GM12878 (cell line): ENCODE measurements around the gene PPP1R13B. TPM values are rescaled to one million over a fixed set of nuclear protein-coding genes. Genes with fewer than 3 reads are reported as not detected.

Experiments
- ATAC-seq: fragments of 200-7000 bp; cut with Tn5 transposase; 3 replicates; pipeline ENCODE4 v1.9.1; 2020; ENCODE audit warnings: mild to moderate bottlenecking, moderate library complexity
- BruUV-seq: library from RNA; stranded (reverse); fragments of 400-500 nt; replicated peaks from 2 replicates; lab custom pipeline; 2021; lab: Mats Ljungman, UMichigan
- CTCF ChIA-PET: fragments of 300-600 bp; sonication (Branson Sonifier 250); formaldehyde crosslinking; extraction: SDS; loops from one replicate; lab custom pipeline; 2021; ENCODE audit warnings: inconsistent platforms; lab: Yijun Ruan, JAX
- POLR2A ChIA-PET: fragments of 350-600 bp; formaldehyde crosslinking; extraction: SDS; loops from one replicate; lab custom pipeline; 2021; ENCODE audit warnings: inconsistent platforms; lab: Charles Lee
- RAD21 ChIA-PET: fragments of 300-600 bp; sonication (Branson Sonifier 250); formaldehyde crosslinking; loops from one replicate; lab custom pipeline; 2023; ENCODE audit warnings: antibody characterized with exemption; ENCODE audit not compliant: unreplicated experiment; lab: Charles Lee
- SMC1A ChIA-PET: fragments of 300-600 bp; sonication (Branson Sonifier 250); formaldehyde crosslinking; loops from one replicate; lab custom pipeline; 2023; ENCODE audit not compliant: unreplicated experiment, uncharacterized antibody; lab: Charles Lee
- DNase-seq: peaks from one replicate; pipeline ENCODE4 v3.0.0-alpha.2; 2011; ENCODE audit warnings: low read depth, low spot score
- FAIRE-seq: peaks from 3 replicates; lab custom pipeline; 2011; peaks lifted over from hg19 to GRCh38; lab: Jason Lieb, UNC
- H2AFZ ChIP-seq: 2 replicates; pipeline ENCODE4 v1.6.0; 2011; ENCODE audit warnings: low read depth, low read length, control low read depth; ENCODE audit not compliant: control insufficient read depth
- H3K27ac ChIP-seq: 2 replicates; pipeline ENCODE4 v1.5.1; 2011; ENCODE audit warnings: control low read depth; ENCODE audit not compliant: control insufficient read depth, insufficient read depth
- H3K27me3 ChIP-seq, 2 experiments: replicated peaks in 1 of 2; 2 replicates each; pipeline versions ENCODE4 v1.6.0 to v1.6.1; 2011; ENCODE audit warnings: low read length in 1 of 2; ENCODE audit not compliant: control insufficient read depth in 2 of 2, insufficient read depth in 2 of 2
- H3K36me3 ChIP-seq, 2 experiments: 2 replicates each; pipeline ENCODE4 v1.5.1; 2011; ENCODE audit warnings: low read length in 1 of 2; ENCODE audit not compliant: control insufficient read depth in 2 of 2, insufficient read depth in 2 of 2
- H3K4me1 ChIP-seq: 2 replicates; pipeline ENCODE4 v1.6.1; 2011; ENCODE audit warnings: mild to moderate bottlenecking, low read length, moderate library complexity, mixed read lengths; ENCODE audit not compliant: control insufficient read depth, insufficient read depth
- H3K4me2 ChIP-seq: 2 replicates; pipeline ENCODE4 v1.6.0; 2011; ENCODE audit warnings: control low read depth; ENCODE audit not compliant: control insufficient read depth, insufficient read depth
- H3K4me3 ChIP-seq: fragments of 200-600 bp; sonication (generic); 2 replicates; pipeline ENCODE4 v1.5.1; 2016
- H3K79me2 ChIP-seq: 2 replicates; pipeline ENCODE4 v1.6.0; 2011; ENCODE audit warnings: low read length; ENCODE audit not compliant: control insufficient read depth, insufficient read depth
- H3K9ac ChIP-seq: 2 replicates; pipeline ENCODE4 v1.8.0; 2011; ENCODE audit warnings: low read length, control low read depth, mixed read lengths; ENCODE audit not compliant: control insufficient read depth, insufficient read depth
- H3K9me3 ChIP-seq: replicated peaks from 3 replicates; pipeline ENCODE4 v1.5.1; 2011; ENCODE audit warnings: mild to moderate bottlenecking, low read length; ENCODE audit not compliant: control insufficient read depth, insufficient read depth
- H4K20me1 ChIP-seq: 2 replicates; pipeline ENCODE4 v1.6.0; 2011; ENCODE audit not compliant: control insufficient read depth, insufficient read depth
- BMI1 ChIP-seq: fragments of 450-650 bp; IDR thresholded peaks from 2 replicates; pipeline ENCODE4 v1.6.1; 2016; ENCODE audit warnings: mild to moderate bottlenecking, moderate library complexity, borderline replicate concordance
- ESRRA ChIP-seq: IDR thresholded peaks from 2 replicates; pipeline ENCODE4 v1.6.1; 2012; ENCODE audit warnings: mild to moderate bottlenecking, low read length, improper control_type of control experiment
- FOXM1 ChIP-seq: IDR thresholded peaks from 2 replicates; pipeline ENCODE4 v1.6.1; 2012; ENCODE audit warnings: low read depth, mild to moderate bottlenecking, inconsistent platforms, low read length, moderate library complexity
- HCFC1 ChIP-seq: fragments of 150-350 bp; IDR thresholded peaks from 2 replicates; pipeline ENCODE4 v1.6.1; 2014; ENCODE audit warnings: low read length
- HDAC2 ChIP-seq: fragments of 200-600 bp; sonication (generic); IDR thresholded peaks from 2 replicates; pipeline ENCODE4 v1.6.1; 2017
- IKZF1 ChIP-seq: fragments of 450-650 bp; conservative IDR thresholded peaks from 2 replicates; pipeline ENCODE4 v1.6.1; 2017; ENCODE audit warnings: antibody characterized with exemption, mild to moderate bottlenecking
- MEF2A ChIP-seq: IDR thresholded peaks from 2 replicates; pipeline ENCODE4 v1.6.1; 2011; ENCODE audit warnings: low read depth, mild to moderate bottlenecking, low read length, moderate library complexity; ENCODE audit not compliant: insufficient read depth
- MTA2 ChIP-seq: fragments of 450-650 bp; IDR thresholded peaks from 2 replicates; pipeline ENCODE4 v1.6.1; 2016; ENCODE audit warnings: low read depth, mild to moderate bottlenecking, moderate library complexity
- NR2F1 ChIP-seq: fragments of 450-650 bp; conservative IDR thresholded peaks from 2 replicates; pipeline ENCODE4 v1.6.1; 2017; ENCODE audit warnings: mild to moderate bottlenecking
- PML ChIP-seq: IDR thresholded peaks from 2 replicates; pipeline ENCODE4 v1.6.1; 2012; ENCODE audit warnings: low read length, inconsistent platforms
- POU2F2 ChIP-seq: IDR thresholded peaks from 3 replicates; pipeline ENCODE4 v1.6.1; 2011; ENCODE audit warnings: low read depth, mild to moderate bottlenecking, low read length, borderline replicate concordance
- RBBP5 ChIP-seq: fragments of 200-600 bp; sonication (generic); conservative IDR thresholded peaks from 2 replicates; pipeline ENCODE4 v1.6.1; 2016
- RFX5 ChIP-seq: IDR thresholded peaks from 2 replicates; pipeline ENCODE4 v1.6.1; 2011; ENCODE audit warnings: low read depth, low read length, improper control_type of control experiment
- SIX5 ChIP-seq: IDR thresholded peaks from 2 replicates; pipeline ENCODE4 v1.6.1; 2011; ENCODE audit warnings: mild to moderate bottlenecking, low read depth, low read length, moderate library complexity; ENCODE audit not compliant: severe bottlenecking
- STAT1 ChIP-seq: fragments of 450-650 bp; conservative IDR thresholded peaks from 2 replicates; pipeline ENCODE4 v1.6.1; 2014; ENCODE audit warnings: antibody characterized with exemption, mild to moderate bottlenecking
- WRNIP1 ChIP-seq: IDR thresholded peaks from 2 replicates; pipeline ENCODE4 v1.6.1; 2011; ENCODE audit warnings: low read depth, low read length, improper control_type of control experiment, borderline replicate concordance
- WGBS: methylation state at CpG from one replicate; pipeline ENCODE4 v1.1.6; 2016; ENCODE audit warnings: low lambda C conversion rate; ENCODE audit not compliant: insufficient replicate concordance, insufficient coverage; ENCODE audit errors: missing lambda C conversion rate; 5-methylcytosine and 5-hydroxymethylcytosine counted together
- in situ Hi-C: fragments of 300-500 bp; cut with MboI; formaldehyde crosslinking; loops from 9 replicates; pipeline ENCODE4 v1.14.3; 2018; ENCODE audit warnings: mixed read lengths
- intact Hi-C: fragments of 100-400 bp; cut with micrococcal nuclease; formaldehyde crosslinking; loops from one replicate; pipeline ENCODE4 v1.14.2; 2022; ENCODE audit not compliant: unreplicated experiment
- polyA plus RNA-seq, 11 experiments: library from polyadenylated mRNA; depleted of rRNA in 4 of 11; unstranded in 6 of 11; stranded (reverse) in 5 of 11; fragments of >200 nt; fragmentation: Nextera tagmentation in 4 of 11; fragmentation: Illumina TruSeq in 1 of 11; extraction: Ambion mirVana in 4 of 11; extraction: Trizol in 1 of 11; gene quantifications; 1 replicate in 1 of 11; 2 replicates in 10 of 11; pipeline versions ENCODE4 v1.2.1 to v1.2.3, GENCODE V29; 2011 to 2016; ENCODE audit warnings: inconsistent platforms in 2 of 11, missing spikeins in 2 of 11, low read depth in 1 of 11
- total RNA-seq, 4 experiments: library from RNA; depleted of rRNA in 3 of 4; stranded (reverse); fragments of >200 nt in 3 of 4; fragmentation: Illumina TruSeq in 1 of 4; extraction: Trizol in 1 of 4; gene quantifications; 2 replicates each; pipeline versions ENCODE4 v1.2.1 to v1.2.3, GENCODE V29; 2013 to 2021
- TF ChIP-seq, protein P1 (sequence below): IDR thresholded peaks from 2 replicates; pipeline ENCODE4 v1.6.1; 2012; ENCODE audit warnings: low read length, inconsistent platforms
- TF ChIP-seq, protein P2 (sequence below): fragments of 450-650 bp; IDR thresholded peaks from 2 replicates; pipeline ENCODE4 v1.6.1; 2017; ENCODE audit warnings: antibody characterized with exemption, mild to moderate bottlenecking, moderate library complexity
- TF ChIP-seq, protein P3 (sequence below): IDR thresholded peaks from 2 replicates; pipeline ENCODE4 v1.6.1; 2011; ENCODE audit warnings: borderline replicate concordance, low read depth, mild to moderate bottlenecking, moderate library complexity, low read length; ENCODE audit not compliant: insufficient read depth, poor library complexity, severe bottlenecking

Gene PPP1R13B
- total and polyA plus RNA-seq, 10 of the 15 experiments (the other 5 are each of a cell fraction or from before 2014, with no cell fraction given), result 0.16 to 8.1 (median 3.2) TPM

DNA sequence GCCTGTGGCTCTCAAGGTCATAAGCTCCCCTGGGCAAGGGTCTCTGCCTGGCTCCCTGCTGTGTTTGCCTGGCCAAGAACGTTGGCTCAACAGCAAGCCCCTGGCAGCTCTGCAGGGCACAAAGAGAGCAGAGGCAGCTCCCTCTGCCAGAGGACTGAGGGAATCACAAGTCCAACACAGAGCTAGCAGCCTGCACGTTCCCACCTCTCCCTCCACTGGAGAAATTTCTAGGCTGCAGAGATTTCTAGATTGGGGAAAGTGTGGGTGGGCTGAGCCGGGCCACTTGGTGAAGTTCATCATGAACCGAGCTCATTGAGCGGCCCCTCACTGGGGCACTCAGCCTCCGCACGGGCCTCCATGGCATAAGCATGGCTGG, 111.9 kb downstream of the PPP1R13B start (continued):
- TF ChIP-seq, protein P1, sequence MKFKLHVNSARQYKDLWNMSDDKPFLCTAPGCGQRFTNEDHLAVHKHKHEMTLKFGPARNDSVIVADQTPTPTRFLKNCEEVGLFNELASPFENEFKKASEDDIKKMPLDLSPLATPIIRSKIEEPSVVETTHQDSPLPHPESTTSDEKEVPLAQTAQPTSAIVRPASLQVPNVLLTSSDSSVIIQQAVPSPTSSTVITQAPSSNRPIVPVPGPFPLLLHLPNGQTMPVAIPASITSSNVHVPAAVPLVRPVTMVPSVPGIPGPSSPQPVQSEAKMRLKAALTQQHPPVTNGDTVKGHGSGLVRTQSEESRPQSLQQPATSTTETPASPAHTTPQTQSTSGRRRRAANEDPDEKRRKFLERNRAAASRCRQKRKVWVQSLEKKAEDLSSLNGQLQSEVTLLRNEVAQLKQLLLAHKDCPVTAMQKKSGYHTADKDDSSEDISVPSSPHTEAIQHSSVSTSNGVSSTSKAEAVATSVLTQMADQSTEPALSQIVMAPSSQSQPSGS, result no peak
- TF ChIP-seq, protein P2, sequence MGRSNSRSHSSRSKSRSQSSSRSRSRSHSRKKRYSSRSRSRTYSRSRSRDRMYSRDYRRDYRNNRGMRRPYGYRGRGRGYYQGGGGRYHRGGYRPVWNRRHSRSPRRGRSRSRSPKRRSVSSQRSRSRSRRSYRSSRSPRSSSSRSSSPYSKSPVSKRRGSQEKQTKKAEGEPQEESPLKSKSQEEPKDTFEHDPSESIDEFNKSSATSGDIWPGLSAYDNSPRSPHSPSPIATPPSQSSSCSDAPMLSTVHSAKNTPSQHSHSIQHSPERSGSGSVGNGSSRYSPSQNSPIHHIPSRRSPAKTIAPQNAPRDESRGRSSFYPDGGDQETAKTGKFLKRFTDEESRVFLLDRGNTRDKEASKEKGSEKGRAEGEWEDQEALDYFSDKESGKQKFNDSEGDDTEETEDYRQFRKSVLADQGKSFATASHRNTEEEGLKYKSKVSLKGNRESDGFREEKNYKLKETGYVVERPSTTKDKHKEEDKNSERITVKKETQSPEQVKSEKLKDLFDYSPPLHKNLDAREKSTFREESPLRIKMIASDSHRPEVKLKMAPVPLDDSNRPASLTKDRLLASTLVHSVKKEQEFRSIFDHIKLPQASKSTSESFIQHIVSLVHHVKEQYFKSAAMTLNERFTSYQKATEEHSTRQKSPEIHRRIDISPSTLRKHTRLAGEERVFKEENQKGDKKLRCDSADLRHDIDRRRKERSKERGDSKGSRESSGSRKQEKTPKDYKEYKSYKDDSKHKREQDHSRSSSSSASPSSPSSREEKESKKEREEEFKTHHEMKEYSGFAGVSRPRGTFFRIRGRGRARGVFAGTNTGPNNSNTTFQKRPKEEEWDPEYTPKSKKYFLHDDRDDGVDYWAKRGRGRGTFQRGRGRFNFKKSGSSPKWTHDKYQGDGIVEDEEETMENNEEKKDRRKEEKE, result no peak
- no peak for TF ChIP-seq NR2F1
- TF ChIP-seq, all 136 proteins: peak for 0

DNA sequence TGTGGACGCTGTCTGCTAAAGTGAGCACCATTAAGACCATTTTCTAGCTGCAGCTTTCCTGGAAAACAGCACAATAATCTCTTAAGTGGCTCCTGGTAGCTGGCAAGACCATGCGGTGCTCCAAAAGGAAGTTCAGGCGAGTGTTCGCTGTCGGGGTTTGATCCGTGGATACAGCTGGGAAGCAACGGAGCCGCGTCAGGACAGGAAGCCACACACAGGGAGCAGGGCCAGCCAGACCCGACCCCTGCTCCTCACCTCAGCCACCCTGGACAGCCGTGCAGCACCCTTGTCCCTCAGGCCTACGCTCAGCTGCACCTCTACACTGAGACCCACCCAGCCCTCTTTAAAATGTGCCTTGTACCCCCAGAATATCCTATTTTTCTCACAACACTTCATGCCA, 112.4 kb downstream of the PPP1R13B start:
- FAIRE-seq, result no peak
- H3K27ac ChIP-seq, result no peak overlapping the region
- H3K4me3 ChIP-seq, result no peak overlapping the region
- ChIA-PET SMC1A (no interaction called here), RAD21 (no interaction called here), CTCF (no interaction called here), POLR2A (no interaction called here)
- no peaks in the 10 kb centered on the region for H3K4me1 ChIP-seq
- BruUV-seq, result no TSS peak
- whole genome bisulfite sequencing, result 90% methylated on average over 12 of the region's 12 CpGs
- H4K20me1 ChIP-seq, result no peaks in the 10 kb centered on the region
- peaks cover 3 to 8% of the 10 kb centered on the region in 2 experiments; a peak in 3 of 4 replicates for H3K36me3 ChIP-seq
- H2AFZ ChIP-seq, result no peak overlapping the region
- no peaks in the 10 kb centered on the region for H3K79me2 ChIP-seq
- in situ Hi-C loops, result no loop called here
- DNase-seq, result no peak
- ATAC-seq, result no peak
- no peak overlapping the region for H3K9ac ChIP-seq
- H3K9me3 ChIP-seq, result no peaks in the 10 kb centered on the region
- H3K4me2 ChIP-seq, result no peak overlapping the region
- intact Hi-C loops, result no loop called here
- no peaks in the 10 kb centered on the region for H3K27me3 ChIP-seq
- TF ChIP-seq RBBP5 (no peak), PML (no peak), BMI1 (no peak), ESRRA (no peak), HDAC2 (no peak), FOXM1 (no peak), RFX5 (no peak), STAT1 (no peak), SIX5 (no peak), HCFC1 (no peak), IKZF1 (no peak), MTA2 (no peak), MEF2A (no peak), WRNIP1 (no peak), POU2F2 (no peak)
- TF ChIP-seq, protein P3, sequence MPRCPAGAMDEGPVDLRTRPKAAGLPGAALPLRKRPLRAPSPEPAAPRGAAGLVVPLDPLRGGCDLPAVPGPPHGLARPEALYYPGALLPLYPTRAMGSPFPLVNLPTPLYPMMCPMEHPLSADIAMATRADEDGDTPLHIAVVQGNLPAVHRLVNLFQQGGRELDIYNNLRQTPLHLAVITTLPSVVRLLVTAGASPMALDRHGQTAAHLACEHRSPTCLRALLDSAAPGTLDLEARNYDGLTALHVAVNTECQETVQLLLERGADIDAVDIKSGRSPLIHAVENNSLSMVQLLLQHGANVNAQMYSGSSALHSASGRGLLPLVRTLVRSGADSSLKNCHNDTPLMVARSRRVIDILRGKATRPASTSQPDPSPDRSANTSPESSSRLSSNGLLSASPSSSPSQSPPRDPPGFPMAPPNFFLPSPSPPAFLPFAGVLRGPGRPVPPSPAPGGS, result no peak
